ENCODE measurements around the gene CNNM2.

Gene CNNM2

DNA sequence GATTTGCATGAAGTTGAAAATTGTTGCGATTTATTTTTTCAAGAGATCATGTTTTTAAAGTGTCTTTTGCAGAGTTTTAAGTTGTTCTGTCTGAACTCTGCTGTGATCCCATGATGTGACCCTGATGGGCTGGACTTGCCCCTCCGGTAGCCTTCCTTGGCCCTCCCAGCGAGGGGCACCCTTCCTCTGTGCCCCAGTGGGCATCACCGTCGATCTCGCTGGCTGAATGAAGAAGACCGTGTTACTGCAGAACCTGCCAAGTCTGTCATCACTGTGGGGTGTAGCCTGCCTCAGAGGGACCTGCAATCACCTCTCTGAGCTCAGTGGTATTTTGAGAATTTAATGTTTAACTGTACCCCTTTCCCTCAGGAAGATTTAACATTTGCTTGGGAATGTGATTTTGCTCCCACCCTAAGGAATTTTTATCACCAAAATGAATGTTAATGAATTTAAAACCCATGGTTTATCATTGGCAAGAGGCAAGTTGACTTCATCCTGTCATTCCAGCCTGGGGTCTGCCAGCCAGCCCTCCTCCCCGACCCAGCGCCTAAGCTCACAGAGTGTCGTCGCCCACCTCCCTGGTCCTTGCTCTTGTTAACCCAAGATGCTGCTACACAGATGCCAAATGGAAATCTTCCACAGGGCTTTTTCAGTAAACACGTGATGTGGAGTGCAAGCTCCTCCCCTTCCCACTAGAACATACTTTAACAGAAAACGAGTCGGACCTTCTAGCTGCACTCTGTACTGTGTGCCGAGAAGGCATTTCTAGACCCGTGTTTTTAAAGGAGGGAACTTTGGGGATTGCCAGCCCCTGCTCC lies 159.6 kb downstream of the CNNM2 start:
- no peak for DNase-seq

DNA sequence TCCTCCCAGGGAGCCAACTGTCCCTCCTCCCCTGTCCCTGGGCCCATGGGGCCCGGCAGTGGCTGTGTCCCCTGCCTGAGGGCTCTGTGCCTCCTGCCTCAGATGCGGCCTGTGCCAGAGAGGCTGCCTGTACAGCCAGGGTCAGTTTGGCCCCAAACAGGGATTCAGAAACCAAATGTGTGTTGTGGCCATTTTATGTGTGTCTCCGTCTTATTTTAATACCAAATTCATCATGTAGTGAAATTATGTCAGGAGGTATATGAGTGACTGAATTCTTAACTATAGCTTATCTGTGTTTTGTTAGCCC lies 160.2 kb downstream of the CNNM2 start:
- DNase-seq, result no peak

DNA sequence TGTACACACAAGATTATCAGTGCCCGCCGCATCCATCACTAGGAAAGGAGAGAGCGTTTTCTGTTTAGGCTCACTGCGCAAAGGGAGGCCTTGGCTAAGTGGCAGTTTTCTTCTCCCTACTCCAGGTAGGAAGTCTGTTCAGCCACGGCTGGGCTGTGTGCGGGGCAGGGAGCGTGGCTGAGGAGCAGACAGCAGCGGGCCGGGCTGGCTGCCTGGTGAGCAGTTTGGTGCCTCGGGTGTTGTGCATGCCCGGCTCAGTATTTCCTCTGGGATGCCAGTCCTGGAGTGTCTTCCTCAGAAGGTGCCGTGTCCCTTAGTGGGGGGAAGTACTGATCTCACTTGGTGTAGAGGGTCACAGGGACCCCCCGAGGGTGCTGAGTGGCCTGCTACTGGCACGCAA lies 160.6 kb downstream of the CNNM2 start:
- no peak for DNase-seq

DNA sequence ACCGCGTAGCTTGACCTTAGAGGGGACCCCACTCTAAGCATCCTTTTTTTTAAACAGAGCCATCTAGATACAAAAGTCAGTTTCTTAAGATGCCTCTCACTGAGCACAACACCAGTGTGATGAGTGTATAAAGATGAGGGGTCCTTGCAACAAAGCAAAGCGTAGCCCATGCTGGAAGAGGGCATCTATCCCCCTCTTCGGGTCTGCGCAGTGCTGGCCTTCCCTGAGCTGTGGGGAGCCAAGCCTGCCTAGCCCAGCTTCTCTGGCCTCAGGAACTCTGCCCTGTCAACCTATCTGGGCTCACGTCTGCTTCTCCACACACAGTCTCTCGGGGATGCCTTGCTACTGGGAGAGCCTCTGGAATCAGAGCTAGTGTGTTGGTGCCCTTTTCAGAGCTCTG lies 161.0 kb downstream of the CNNM2 start:
- DNase-seq, result no peak

DNA sequence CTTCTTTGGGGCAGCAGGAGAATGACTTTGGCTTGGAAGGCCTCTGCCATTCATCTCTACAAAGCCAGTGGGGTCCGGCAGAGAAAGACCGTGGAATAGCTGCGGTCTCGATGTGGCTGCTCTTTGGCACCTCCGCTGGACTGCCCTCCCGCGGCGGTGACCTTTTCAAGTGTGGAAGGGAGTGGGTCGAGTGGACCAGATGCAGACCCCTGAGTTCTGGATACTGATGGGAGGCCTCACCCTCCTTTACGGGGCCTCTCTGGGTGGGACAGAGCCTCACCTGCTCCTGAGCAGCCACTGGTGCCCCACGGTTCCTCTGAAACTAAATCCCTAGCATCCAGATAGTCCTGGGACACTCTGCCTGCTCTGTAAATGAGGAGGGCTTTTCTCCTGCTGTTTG lies 161.9 kb downstream of the CNNM2 start:
- DNase-seq, result no peak

DNA sequence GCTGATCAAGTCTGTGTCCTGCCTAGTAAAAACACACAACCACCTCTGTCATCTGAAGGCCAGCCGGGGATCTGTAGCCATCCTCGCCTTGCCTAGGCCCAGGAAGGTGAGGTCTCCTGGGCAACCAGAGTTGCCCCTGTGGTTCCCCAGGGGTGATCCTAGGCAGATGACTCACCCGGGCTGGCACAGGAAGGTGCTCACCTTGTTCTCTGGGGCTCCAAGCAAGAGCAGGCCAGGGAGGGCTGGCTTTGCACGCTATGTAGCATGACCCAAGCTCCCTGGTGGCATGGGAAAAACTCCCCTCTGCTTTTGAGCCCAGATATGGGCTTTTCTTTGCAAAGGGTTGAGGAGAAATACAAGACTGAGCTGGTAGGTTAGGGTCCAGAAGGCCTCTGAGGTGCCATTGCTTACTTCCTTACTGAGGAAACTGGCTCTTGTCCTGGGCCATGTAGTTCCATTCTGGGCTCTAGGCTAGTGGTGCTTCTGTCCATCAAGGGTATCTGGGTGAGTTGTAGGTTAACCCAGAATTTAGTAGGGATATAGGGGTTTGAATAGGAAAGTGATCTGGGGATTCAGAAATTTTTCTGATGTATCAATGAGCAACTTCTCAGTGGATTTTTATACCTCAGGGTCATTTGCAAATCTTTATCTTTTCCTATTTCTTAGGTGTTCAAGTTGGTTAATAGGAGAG lies 162.9 kb downstream of the CNNM2 start:
- DNase-seq, result no peak

DNA sequence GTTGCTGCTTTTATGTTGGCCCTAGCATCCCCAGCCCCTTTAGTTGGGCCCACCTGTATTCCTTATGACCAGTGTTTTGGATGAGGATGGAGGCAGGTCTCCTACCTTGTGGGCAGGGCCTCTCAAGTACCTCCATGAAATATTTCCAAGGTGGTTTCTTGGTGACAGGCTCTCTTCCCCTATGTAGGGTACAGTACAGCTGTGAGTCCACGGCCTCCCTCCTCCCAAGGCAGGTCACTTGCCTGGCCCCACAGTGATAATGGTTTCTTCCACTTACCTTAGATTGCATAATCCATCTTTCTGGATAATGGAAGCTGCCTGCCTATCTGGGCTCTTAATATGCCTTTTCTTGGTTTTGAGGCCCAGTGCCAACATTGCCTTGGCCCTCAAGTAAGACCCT lies 164.6 kb downstream of the CNNM2 start:
- DNase-seq, result no peak

DNA sequence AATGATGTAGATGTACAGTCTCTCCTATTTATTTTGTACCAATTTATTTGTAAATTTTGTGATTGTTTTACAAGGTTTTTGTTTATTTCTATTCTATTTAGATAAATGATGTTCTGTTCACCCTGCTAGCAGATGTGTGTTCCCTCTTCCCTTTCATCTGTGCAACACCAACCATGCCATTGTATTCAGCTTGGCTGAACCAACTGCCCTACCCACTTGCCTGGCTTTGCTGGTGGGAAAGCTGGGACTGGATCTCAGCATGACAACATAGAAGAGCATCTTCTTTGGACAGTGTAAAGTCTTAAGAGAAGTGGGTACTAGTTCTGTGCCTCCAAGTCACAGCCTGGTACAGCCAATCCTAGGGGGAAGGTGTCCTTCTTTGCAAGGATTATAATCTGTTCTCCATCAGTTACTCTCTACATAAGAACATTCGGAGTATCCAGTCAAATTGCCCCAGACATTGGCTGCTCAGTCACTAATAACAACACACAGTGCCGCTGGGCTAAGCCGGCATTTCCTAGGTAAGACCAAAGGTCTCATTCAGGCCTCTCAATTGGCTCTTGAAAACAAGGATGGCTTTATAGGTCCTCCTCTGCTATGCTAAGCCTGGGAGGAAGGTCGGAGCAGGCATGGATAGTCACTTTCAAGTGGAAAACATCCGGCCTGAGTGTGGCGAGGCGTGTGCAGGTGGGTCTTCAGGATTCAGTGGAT lies 165.3 kb downstream of the CNNM2 start:
- DNase-seq, result no peak

DNA sequence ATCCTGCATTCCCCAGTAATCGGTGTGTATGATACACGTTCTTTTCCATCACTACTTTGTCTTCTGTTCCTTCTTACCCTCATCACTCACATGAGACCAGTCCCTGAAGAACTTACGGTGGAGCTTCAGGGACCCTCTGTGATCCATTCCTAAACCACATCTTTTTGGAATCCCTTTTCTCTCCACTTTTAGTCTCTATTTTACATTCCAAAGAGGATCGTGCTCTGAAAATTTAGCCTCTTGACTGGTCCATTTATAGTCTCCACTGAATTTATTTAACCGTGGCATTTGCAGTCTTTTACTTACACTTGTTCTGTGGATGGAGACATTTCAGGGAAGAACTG lies 165.9 kb downstream of the CNNM2 start:
- no peak for DNase-seq

DNA sequence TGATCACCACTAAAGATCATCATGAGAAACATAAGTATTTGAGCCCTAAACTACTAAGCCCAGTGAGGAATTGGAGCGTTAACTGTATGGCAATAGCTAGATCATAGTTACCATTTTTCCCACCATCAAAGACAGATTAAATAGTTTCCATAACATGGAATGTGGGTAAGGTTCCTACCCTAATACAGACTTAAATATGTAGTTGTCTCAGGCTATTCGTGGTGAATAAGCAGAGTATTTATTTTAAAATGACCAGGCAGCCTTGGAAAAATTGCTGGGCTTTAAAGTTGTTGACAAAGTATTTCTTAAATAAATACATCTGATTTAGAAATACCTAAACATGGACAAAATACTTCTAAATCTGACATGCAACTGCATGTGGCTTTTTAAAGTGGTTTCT lies 168.2 kb downstream of the CNNM2 start:
- no peak for DNase-seq

DNA sequence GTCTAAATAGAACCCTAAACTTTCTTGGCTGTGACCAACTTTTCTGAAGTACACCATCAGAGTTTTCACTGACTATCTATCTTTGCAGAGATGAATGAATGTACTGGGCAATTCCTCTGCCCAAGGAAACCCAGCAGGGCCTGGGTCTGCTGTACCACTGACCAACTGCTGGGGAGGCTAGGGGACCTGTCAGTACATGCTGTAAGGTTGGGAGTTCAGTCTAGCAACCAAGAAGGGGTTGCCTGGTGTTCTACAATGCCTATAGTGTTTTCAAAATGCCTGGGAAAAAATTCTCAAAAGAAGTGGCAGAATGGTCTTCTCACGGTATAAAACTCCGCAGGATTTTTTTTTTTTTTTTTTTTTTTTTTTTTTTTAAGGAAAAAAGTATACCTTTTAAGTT lies 168.7 kb downstream of the CNNM2 start:
- no peak for DNase-seq

DNA sequence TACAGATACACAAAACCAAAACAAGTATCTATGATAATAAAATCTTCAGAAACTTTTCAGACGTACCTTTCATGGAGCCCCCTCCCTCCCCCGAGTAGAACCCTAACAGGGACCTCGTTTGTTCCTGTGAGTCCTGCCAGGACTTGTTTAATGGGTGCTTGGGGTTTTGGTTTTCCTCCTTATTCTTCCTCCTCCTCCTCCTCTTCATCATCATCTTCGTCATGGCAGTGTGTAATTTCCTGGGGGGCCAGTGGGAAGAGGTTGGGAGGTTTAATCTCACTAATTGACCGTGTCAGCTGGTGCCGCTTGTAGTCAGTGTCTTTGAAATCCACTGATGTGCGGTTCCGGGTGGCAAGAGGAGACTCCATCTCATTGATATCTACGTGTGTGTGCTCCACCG lies 171.4 kb downstream of the CNNM2 start:
- DNase-seq, result no peak

DNA sequence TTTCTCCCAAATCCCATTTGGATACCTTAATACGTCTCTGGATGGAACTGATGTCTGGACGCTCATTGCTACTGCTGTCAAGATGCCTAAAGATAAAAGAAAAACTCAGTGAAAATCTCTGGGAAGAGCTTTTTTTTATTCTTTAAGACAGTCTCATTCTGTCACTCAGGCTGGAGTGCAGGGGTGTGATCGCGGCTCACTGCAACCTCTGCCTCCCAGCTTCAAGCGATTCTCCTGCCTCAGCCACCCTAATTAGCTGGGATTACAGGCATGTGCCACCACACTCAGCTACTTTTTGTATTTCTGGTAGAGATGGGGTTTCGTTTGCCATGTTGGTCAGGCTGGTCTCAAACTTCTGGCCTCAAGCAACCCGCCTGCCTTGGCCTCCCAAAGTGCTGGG lies 172.8 kb downstream of the CNNM2 start:
- DNase-seq, result no peak

DNA sequence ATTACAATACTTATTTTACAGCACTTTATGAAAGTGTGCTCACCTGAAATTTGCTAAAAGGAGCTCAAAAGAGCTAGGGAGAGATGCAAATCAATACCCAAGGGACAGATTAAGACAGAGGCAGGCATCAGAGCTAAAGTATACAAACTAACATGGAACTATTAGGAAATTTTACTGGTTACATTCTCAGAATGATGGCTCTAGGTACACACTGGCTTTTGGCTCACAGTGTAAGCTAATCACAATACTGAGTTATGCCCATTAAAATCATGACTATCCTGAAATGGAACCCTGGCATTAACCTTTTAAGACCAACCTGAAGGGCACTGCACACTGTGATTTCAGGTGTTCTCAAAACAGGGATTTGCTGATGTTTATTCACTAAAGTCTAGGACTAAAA lies 176.9 kb downstream of the CNNM2 start:
- DNase-seq, result no peak

DNA sequence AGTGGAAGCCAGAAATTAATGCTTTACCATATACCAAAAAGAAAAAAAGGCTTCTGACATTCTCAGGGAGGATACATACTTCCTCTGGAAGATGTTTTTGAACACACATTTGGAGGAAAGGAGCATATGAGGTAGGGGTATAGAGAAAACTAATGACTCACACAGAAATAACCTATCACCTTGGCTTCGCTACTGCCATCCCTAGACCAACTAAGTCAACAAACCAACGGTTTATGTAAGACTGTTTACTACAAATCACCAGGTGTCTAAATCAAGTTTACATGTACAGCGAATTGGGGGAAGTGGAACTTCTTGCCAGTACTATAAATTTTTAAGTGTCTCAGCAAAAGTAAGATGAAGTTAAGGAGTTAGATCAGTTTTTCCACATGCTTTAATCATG lies 178.0 kb downstream of the CNNM2 start:
- no peak for DNase-seq

DNA sequence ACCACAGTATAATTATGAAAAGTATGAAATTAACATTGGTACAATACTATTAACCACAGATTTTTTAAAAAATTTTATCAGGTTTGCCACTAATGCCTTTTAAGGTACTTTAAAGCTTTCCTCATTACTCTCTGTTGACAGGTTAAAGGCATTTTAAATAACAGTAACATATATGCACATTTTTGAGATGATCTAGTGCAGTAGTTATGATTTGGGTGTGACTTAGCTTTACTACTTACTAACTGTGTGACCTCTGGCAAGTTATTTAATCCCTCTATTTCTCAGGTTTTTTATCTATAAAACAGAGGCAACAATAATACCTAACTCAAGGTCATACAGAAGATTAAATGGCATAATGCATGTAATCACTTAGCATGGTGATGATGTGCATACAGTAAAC lies 180.1 kb downstream of the CNNM2 start:
- DNase-seq, result no peak

DNA sequence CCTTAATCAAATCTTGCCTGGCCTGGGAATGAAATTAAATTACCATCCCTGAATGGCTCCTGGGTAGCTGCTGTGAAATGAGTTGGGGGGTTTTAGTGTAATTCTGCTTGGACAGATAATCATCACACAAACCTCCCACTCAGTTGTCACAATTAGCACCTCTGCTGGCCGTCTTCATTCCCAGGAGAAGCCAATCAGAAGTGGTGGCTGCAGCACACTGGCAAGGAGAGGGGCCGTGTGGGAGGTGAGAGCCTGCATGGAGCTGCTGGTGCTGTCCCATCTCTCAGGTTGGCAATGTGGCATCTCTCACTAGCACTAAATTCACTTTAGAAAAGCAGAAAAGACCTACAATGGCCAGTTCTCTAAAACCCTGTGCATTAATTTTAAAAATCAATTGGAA lies 182.5 kb downstream of the CNNM2 start:
- DNase-seq, result no peak

DNA sequence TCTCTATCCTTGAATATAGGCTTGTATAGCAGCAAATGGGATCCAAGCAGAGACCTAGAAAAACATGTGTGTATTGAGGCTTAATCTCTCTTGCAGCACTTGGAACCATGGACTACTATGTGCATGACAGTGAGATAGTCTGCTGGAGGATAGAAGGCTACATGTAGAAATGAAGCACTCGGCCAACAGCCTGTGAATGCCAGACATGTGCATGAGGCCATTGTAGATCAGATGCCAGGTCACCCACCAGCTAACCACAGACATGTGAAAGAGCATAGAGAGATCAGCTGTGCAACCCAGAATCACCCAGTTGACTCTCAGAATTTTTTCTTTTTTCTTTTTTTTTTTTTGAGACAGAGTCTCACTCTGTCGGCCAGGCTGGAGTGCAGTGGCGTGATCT lies 184.1 kb downstream of the CNNM2 start:
- no peak for DNase-seq

DNA sequence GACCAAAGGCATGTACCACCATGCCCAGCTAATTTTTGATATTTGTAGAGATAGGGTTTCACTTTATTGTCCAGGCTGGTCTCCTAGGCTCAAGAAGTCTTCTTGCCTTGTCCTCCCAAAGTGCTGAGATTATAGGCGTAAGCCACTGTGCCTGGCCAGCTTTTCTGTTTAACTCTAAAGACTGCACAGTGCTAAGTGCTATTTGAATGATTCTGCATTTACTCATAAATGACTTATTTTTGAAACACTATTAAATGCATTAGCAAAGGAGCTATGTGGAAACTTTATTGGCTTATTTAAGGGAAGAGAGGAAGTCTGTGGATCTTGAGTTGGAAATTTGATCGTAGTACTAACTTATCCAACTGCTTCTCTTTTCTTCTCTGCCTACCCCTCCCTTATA lies 185.9 kb downstream of the CNNM2 start:
- DNase-seq, result no peak

DNA sequence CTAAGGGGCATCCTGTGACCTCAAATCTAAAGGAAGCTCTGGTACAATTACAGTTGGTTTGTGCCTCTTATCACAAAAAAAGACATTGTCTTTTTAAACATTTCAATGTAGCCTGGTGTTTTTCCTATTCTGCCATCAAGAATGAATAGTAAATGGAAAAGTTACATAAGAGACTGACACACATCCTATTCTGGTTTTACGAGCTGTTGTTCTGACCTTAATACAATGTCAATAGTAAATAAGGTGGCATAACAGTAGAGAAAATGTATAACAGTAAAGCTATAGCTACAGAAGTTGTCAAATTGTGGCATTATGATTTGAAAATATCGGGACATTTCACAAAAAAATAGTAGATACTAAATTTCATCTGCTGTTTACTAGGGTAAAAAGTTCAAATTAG lies 186.6 kb downstream of the CNNM2 start:
- DNase-seq, result no peak

DNA sequence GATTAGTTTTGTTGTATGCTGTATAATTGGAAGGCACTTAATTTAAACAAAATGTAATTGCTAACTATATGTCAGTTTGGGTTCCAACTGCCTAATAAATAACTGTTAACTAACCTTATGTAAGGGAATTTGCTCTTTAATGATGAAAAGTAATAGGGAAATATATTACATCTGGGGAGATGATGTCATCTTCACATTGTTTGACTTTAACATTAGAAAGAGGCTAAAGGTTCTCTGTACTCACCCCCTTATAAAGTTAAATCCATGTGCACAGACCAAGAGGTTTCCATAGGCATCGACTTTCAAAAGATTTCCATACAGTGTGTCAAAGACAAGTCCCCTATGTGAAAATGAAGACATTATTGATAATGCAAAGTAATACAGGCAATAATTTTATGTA lies 187.4 kb downstream of the CNNM2 start:
- DNase-seq, result no peak

DNA sequence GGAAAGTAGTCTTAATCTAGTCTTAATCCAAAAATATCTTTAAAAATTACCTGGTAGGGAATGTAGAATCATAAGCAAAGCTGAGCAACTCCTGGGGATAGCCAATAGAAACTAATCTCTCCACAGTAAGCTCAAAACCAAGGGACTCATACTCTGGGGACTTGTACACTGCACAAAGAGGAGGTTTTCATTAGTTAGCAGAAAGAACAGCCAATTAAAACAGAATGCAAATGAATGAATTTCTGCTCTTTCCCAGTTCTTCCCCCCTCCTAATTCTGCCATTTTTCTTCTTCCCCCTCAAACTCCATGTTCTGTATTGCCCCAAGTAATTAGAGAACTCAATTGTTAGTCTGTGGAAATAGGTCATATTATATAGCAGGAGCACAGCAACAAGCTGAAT lies 188.4 kb downstream of the CNNM2 start:
- DNase-seq, result no peak

DNA sequence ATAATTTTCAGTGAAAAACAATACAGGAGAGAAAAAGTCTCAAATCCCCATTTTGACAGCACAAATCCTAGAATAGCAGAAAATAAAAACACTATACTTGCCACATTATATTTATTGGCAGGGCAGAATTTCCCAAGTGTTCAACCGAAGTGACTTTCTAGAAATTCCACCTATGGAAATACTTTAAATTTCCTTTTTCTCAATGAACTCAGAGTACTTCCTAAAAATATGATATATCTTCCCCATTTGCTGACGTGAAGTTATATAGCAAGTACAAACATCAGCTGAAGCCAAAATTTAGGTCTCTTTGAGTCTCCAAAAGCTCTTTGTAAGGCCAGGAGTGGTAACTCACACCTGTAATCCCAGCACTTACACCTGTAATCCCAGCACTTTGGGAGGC lies 191.7 kb downstream of the CNNM2 start:
- no peak for DNase-seq

DNA sequence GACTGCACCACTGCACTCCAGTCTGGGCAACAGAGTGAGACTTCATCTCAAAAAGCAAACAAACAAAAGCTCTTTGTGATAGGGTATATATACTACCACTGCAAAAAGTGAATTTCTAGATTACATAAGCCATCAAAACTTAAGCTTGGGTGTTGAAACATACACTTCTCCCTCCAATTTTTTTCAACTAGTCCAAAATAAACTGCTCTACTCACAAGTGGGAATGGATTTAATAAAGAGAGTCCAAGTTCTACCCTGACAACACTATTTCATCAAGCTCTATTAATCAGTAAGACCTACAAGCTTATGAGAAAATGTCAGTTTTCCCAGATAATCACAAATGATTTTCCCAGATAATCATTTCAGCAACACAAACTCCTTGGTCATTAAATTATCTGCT lies 192.3 kb downstream of the CNNM2 start:
- no peak for DNase-seq
